ENCODE measurements around the gene ANHX. TPM values are rescaled to one million over a fixed set of nuclear protein-coding genes. Genes with fewer than 3 reads are reported as not detected.

ANHX gene
- total RNA-seq, 1 donor from 2014 or later = not detected

DNA sequence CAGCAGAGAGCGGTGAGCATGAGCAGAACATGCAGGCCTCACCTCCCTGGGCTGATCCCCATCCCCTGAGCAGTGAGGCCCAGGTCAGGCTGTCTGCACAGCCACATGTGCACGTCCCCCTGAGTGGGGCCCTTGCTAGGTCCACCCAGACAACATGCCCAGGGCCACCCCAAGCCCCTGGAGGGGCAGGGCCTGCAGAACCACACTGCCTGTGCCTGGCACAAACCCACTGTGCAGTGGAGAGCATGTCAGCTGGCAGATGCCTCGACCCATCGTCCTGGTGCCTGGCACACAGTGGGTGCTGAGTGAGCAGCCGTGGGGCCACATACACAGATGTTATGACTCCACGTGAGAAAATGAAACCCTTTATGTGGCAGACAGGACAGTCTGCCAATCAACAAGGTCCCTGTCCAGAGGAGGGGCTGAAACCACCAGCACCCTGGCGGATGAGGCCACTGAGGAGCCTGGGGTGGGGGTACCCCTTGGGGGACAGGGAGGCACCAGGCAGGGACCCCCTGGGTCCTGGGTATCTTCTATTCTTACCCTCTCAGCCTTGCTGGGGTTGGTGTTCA, 8.3 kb downstream of the ANHX start:
- intact Hi-C loops (cut with DNase I) = no loop called here
- H3K9me3 ChIP-seq = peaks cover 4 to 11% of the 10 kb centered on the region in 2 donors
- H3K27me3 ChIP-seq = no peaks in the 10 kb centered on the region

DNA sequence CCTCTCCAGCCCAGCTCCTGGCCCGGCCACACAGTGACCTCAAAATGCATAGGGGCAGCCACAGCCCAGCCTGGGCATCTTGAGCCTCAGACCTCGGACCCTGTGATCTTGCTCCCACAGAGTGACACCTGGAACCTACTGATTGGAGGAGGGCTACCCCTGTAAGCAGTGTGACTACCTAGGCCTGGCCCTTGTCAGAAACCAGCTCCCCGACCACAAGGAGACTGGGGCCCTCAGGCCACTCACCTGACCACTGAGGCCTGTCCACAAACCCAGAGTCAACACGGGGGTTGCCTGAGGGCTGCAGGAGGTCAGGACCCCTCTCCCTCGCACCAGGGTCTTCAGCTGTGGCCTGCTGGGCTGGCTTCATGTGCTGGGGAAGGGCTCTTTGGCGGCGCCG, 9.0 kb downstream of the ANHX start:
- H3K9me3 ChIP-seq = peaks cover 4 to 11% of the 10 kb centered on the region in 2 donors
- H3K27me3 ChIP-seq = no peaks in the 10 kb centered on the region
- no peaks in the 10 kb centered on the region for H3K4me1 ChIP-seq
- no peaks in the 10 kb centered on the region for H3K36me3 ChIP-seq
- TF ChIP-seq CTCF (IDR thresholded peaks at IDR 0.05) = no peak
- no peak overlapping the region for H3K4me3 ChIP-seq
- no peak for DNase-seq (ENCODE audit: low spot score in 2 of 2)
- intact Hi-C loops (cut with DNase I) = no loop called here
- H3K27ac ChIP-seq = no peak overlapping the region

More for the DNA sequence above, 8.3 kb downstream of the ANHX start:
- Histone ChIP-seq H3K4me1 (no peaks in the 10 kb centered on the region), H3K4me3 (no peak overlapping the region), H3K36me3 (no peaks in the 10 kb centered on the region), H3K27ac (no peak overlapping the region)
- no peak for DNase-seq (ENCODE audit: low spot score in 2 of 2)
- TF ChIP-seq CTCF (IDR thresholded peaks at IDR 0.05) = no peak

DNA sequence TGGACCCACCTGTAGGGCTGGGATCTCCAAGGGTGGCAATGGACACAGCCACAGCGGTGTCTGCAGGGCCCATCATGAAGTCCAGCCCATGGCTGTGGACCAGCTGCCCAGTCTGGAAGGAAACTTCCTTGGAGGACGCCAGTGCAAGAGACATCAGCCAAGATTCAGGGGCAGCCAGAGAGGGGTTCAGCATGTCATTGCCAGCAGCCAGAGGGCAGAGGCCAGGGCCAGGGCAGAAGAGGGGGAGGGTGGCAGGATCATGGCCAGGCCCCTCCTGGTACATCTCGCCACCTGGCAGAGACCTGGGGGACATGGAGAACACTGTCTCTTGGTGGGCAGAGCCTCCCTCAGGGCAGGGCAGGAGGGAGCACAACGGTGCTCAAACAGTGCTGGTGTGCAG, 10.2 kb downstream of the ANHX start:
- no peaks in the 10 kb centered on the region for H3K4me1 ChIP-seq
- H3K4me3 ChIP-seq = no peak overlapping the region
- intact Hi-C loops (cut with DNase I) = no loop called here
- no peak for DNase-seq (ENCODE audit: low spot score in 2 of 2)
- H3K9me3 ChIP-seq = peaks cover 4 to 16% of the 10 kb centered on the region in 2 donors
- no peaks in the 10 kb centered on the region for H3K36me3 ChIP-seq
- H3K27ac ChIP-seq = no peak overlapping the region
- TF ChIP-seq CTCF (IDR thresholded peaks at IDR 0.05) = no peak
- H3K27me3 ChIP-seq = no peaks in the 10 kb centered on the region

- Histone ChIP-seq H3K36me3 (no peaks in the 10 kb centered on the region), H3K4me1 (no peaks in the 10 kb centered on the region), H3K4me3 (no peak overlapping the region), H3K27me3 (no peaks in the 10 kb centered on the region), H3K27ac (no peak overlapping the region), H3K9me3 (peaks cover 14 to 39% of the 10 kb centered on the region in 2 donors)
- TF ChIP-seq CTCF (IDR thresholded peaks at IDR 0.05) = no peak
- no peak for DNase-seq (ENCODE audit: low spot score in 2 of 2)
- intact Hi-C loops (cut with DNase I) = no loop called here
These were observed 13.5 kb downstream of the ANHX start for GRCh38 chr12:133222211-133222610.

- no peak for DNase-seq (ENCODE audit: low spot score in 2 of 2)
- Histone ChIP-seq H3K9me3 (peaks cover 23 to 44% of the 10 kb centered on the region in 2 donors), H3K4me3 (no peak overlapping the region), H3K27ac (no peak overlapping the region), H3K4me1 (no peaks in the 10 kb centered on the region), H3K27me3 (no peaks in the 10 kb centered on the region), H3K36me3 (no peaks in the 10 kb centered on the region)
- TF ChIP-seq CTCF (IDR thresholded peaks at IDR 0.05) = no peak
- intact Hi-C loops (cut with DNase I) = no loop called here
These were observed 14.4 kb downstream of the ANHX start for GRCh38 chr12:133221241-133221640.

- Histone ChIP-seq H3K4me1 (no peaks in the 10 kb centered on the region), H3K27ac (no peak overlapping the region), H3K9me3 (peaks cover 23 to 51% of the 10 kb centered on the region in 2 donors), H3K4me3 (no peak overlapping the region), H3K27me3 (no peaks in the 10 kb centered on the region), H3K36me3 (no peaks in the 10 kb centered on the region)
- no peak for DNase-seq (ENCODE audit: low spot score in 2 of 2)
- intact Hi-C loops (cut with DNase I) = no loop called here
- no peak for TF ChIP-seq CTCF (IDR thresholded peaks at IDR 0.05)
These were observed 15.2 kb downstream of the ANHX start for GRCh38 chr12:133220521-133220920.

All from ascending aorta (tissue), 2 donors.